Esophagus (tissue), 2 donors: ENCODE data around the gene FBXW7. TPM values are rescaled to one million over a fixed set of nuclear protein-coding genes. Genes with fewer than 3 reads are reported as not detected.

Experiments
- H3K27ac ChIP-seq, 2 donors: one replicate each; pipeline ENCODE4 v1.5.1; 2013; ENCODE audit warnings: low read depth in 2 of 2, mild to moderate bottlenecking in 2 of 2, inconsistent platforms in 1 of 2, low read length in 1 of 2, moderate library complexity in 1 of 2
- H3K27me3 ChIP-seq, 2 donors: one replicate each; pipeline ENCODE4 v1.6.1; 2013; ENCODE audit warnings: low read length in 2 of 2, control low read depth in 1 of 2, mild to moderate bottlenecking in 1 of 2; ENCODE audit not compliant: insufficient read depth in 2 of 2, control insufficient read depth in 1 of 2
- H3K36me3 ChIP-seq, 2 donors: one replicate each; pipeline ENCODE4 v1.6.1; 2013; ENCODE audit warnings: low read length in 1 of 2; ENCODE audit not compliant: control insufficient read depth in 2 of 2, insufficient read depth in 2 of 2
- H3K4me1 ChIP-seq, 2 donors: one replicate each; pipeline ENCODE4 v1.6.1; 2013; ENCODE audit warnings: low read length in 1 of 2; ENCODE audit not compliant: control insufficient read depth in 2 of 2, insufficient read depth in 2 of 2
- H3K4me3 ChIP-seq, 2 donors: one replicate each; pipeline ENCODE4 v1.5.1; 2013; ENCODE audit warnings: low read length in 2 of 2, mild to moderate bottlenecking in 2 of 2, low read depth in 1 of 2, moderate library complexity in 1 of 2
- H3K9me3 ChIP-seq, 2 donors: one replicate each; pipeline ENCODE4 v1.6.1; 2013; ENCODE audit warnings: mild to moderate bottlenecking in 2 of 2, low read depth in 1 of 2, low read length in 1 of 2, moderate library complexity in 1 of 2; ENCODE audit not compliant: control insufficient read depth in 2 of 2, insufficient read depth in 1 of 2
- WGBS, 2 donors: extraction: QIAGEN DNeasy Blood & Tissue Kit; methylation state at CpG; one replicate each; pipeline ENCODE4 v1.1.7; 2013; 5-methylcytosine and 5-hydroxymethylcytosine counted together
- polyA plus RNA-seq, 2 donors: library from polyadenylated mRNA; stranded (reverse); fragments of 200-250 nt; gene quantifications; one replicate each; pipeline ENCODE4 v1.2.3, GENCODE V29; 2013
- donor health status: healthy with polysubstance abuse.
- donor health status: Bipolar disorder and iron deficiency.

Gene FBXW7
- polyA plus RNA-seq, 2 donors, result 9.8 to 17.0 TPM

DNA sequence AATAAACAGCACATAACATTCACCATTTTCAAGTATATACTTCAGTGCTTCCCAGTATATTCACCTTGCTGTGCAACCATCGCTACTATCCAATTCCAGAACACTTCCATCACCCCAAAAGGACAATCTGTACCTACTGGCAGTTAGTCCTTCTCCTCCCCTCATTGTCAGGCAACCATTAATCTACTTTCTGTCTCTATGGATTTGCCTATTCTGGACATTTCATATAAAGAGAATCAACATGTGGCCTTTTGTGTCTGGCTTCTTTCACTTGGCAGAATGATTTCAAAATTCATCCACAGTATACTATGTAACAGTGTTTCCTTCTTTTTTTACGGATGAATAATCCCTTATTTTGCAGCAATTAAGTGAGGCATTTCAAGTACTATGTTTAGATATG is 189.4 kb downstream of the FBXW7 start:
- Histone ChIP-seq H3K4me3 (no peak overlapping the region), H3K9me3 (no peaks in the 10 kb centered on the region), H3K27ac (no peak overlapping the region), H3K36me3 (no peaks in the 10 kb centered on the region), H3K4me1 (no peaks in the 10 kb centered on the region), H3K27me3 (no peaks in the 10 kb centered on the region)
- WGBS, 2 donors, result 73 to 78% methylated on average over 2 of the region's 2 CpGs

DNA sequence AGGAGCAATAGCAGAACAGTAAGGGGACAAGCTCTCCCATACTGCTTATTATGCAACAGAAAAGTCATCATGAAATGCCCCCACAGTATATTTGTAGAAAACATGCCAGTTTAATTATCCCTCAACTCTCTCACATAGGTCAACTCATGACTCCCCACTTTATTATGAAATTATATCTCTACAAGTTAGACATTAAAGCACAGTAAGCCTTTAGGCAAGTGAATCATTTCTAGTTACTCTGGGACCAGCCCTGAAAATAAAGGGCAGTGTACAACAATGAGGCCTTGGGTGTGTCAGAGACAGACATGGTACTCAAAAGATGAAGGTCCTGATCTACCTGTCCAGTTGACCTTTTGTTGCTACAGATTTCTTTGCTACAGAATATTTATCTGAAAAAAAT is 191.9 kb downstream of the FBXW7 start:
- Histone ChIP-seq H3K36me3 (no peaks in the 10 kb centered on the region), H3K27me3 (no peaks in the 10 kb centered on the region), H3K4me3 (no peak overlapping the region), H3K9me3 (no peaks in the 10 kb centered on the region), H3K4me1 (no peaks in the 10 kb centered on the region), H3K27ac (no peak overlapping the region)

DNA sequence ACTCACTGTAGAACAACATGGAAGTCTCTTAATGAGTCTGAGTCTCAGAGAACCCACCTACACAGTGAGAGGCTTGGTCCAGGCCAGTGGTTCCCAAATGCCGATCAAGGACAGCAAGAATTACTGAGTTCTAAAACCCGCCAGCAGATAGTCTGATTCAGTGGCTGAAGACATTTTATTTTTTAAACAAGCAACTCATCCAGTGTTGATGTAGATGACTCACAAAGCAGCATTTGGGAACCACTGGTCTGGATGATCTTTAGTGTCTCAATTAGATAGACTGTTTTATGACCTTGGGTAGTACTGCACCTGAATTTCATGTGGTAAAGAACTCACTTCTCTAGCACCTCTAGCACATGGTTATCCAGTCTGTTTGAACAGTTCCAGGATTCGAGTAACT is 193.6 kb downstream of the FBXW7 start:
- WGBS, 2 donors, result 94% methylated on average over 3 of the region's 3 CpGs
- no peak overlapping the region for H3K27ac ChIP-seq
- no peaks in the 10 kb centered on the region for H3K36me3 ChIP-seq
- no peaks in the 10 kb centered on the region for H3K27me3 ChIP-seq
- H3K9me3 ChIP-seq, result no peaks in the 10 kb centered on the region
- no peak overlapping the region for H3K4me3 ChIP-seq
- no peaks in the 10 kb centered on the region for H3K4me1 ChIP-seq

DNA sequence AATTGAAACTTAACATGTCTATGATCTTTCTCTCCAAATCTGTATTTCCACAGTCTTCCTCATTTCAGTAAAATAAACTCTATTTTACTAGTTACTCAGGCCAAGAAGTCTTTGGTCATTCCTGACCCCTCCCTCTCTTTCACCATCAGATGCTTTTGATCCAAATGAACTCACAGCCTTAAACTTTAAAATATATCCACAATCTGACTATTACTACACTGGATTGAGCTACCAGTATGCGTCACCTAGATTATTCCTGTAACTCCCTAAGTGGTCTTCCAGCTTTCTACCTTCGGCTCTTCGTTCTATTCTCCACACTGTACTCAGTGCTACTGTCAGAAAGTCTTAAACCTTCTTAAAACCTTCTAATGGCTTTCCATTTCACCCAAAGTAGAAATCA is 195.1 kb downstream of the FBXW7 start:
- no peaks in the 10 kb centered on the region for H3K4me1 ChIP-seq
- 94 to 97% methylated on average over 3 of the region's 3 CpGs for WGBS, 2 donors
- no peaks in the 10 kb centered on the region for H3K9me3 ChIP-seq
- H3K4me3 ChIP-seq, result no peak overlapping the region
- no peaks in the 10 kb centered on the region for H3K27me3 ChIP-seq
- H3K36me3 ChIP-seq, result no peaks in the 10 kb centered on the region
- H3K27ac ChIP-seq, result no peak overlapping the region

DNA sequence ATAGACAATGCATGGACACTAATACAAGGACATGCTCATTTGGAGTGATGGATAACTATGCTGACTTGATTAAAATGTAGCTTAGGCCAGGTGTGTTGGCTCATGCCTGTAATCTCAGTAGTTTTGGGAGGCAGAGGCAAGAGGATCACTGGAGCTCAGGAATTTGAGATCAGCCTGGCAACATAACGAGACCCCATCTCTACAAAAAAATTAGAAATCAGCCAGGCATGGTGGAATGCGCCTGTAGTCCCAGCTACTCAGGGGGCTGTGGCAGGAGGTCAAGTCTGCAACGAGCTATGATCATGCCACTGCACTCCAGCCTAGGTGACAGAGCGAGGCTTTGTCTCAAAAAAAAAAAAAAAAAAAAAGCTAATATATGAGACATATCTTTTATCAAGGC is 196.3 kb downstream of the FBXW7 start:
- Histone ChIP-seq H3K36me3 (no peaks in the 10 kb centered on the region), H3K4me3 (no peak overlapping the region), H3K27me3 (no peaks in the 10 kb centered on the region), H3K9me3 (no peaks in the 10 kb centered on the region), H3K27ac (no peak overlapping the region), H3K4me1 (no peaks in the 10 kb centered on the region)
- 94 to 95% methylated on average over 4 of the region's 4 CpGs for WGBS, 2 donors

DNA sequence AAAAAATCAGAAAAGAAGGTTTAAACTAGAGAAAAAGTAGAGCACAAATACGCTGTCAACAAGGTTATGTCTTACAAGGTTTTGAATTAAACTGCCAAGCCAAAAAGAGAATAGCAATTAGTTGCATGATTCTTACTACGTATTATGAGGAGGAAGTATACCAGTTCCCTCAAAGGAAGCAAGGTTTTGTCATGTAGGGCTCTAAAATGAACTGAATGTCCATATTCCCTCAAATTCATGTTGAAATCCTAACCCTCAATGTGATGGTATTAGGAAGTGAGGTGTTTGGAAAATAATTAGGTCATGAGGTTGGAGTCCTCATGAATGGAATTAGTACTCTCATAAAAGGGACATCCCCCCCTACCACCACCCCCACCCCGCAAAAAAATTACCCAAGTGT is 201.0 kb downstream of the FBXW7 start:
- Histone ChIP-seq H3K4me1 (no peaks in the 10 kb centered on the region), H3K36me3 (no peaks in the 10 kb centered on the region), H3K4me3 (no peak overlapping the region), H3K27me3 (no peaks in the 10 kb centered on the region), H3K27ac (no peak overlapping the region), H3K9me3 (no peaks in the 10 kb centered on the region)
- 62 to 63% methylated on average over 3 of the region's 3 CpGs for WGBS, 2 donors

DNA sequence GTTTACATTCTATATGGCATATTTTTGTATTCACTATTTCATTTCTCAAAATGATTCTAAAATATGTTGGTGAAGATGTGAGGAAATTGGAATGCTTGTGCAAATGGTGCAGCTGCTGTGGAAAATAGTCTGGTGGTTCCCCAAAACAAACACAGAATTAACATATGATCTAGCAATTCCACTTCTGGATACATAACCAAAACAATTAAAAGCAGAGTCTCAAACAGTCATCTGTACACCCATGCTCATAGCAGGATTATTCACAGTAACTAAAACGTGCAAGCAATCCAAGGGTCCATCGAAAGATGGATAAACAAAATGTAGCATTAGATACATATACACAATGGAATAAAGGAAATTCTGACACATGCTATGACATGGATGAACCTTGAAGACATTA is 204.8 kb downstream of the FBXW7 start:
- 76 to 77% methylated on average over 2 of the region's 2 CpGs for WGBS, 2 donors
- H3K36me3 ChIP-seq, result no peaks in the 10 kb centered on the region

DNA sequence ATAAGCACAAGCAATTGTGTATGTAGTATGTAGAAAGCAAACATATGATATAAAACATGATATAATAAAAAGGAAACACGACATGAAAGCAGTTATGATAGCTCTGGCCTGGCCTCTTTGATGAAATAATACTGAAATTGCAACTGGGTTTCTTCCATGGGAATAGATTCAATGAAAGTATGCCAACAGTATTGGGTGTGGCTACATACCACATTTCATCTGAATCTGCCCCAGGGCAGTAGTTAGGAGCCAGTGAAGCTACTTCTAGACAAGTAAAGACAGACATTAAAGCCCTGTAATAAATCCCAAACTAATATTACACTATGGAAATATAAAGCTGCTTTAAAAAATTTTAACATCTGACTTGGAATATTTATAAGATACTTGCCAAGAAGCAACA is 207.3 kb downstream of the FBXW7 start:
- Histone ChIP-seq H3K36me3 (no peaks in the 10 kb centered on the region), H3K27ac (no peak overlapping the region), H3K27me3 (no peaks in the 10 kb centered on the region), H3K4me3 (no peak overlapping the region), H3K4me1 (no peaks in the 10 kb centered on the region), H3K9me3 (no peaks in the 10 kb centered on the region)
- WGBS, 2 donors, result 25 to 56% methylated on average over 1 of the region's 1 CpG

More for the DNA sequence above, 204.8 kb downstream of the FBXW7 start:
- Histone ChIP-seq H3K27me3 (no peaks in the 10 kb centered on the region), H3K27ac (no peak overlapping the region), H3K9me3 (no peaks in the 10 kb centered on the region), H3K4me3 (no peak overlapping the region), H3K4me1 (no peaks in the 10 kb centered on the region)

DNA sequence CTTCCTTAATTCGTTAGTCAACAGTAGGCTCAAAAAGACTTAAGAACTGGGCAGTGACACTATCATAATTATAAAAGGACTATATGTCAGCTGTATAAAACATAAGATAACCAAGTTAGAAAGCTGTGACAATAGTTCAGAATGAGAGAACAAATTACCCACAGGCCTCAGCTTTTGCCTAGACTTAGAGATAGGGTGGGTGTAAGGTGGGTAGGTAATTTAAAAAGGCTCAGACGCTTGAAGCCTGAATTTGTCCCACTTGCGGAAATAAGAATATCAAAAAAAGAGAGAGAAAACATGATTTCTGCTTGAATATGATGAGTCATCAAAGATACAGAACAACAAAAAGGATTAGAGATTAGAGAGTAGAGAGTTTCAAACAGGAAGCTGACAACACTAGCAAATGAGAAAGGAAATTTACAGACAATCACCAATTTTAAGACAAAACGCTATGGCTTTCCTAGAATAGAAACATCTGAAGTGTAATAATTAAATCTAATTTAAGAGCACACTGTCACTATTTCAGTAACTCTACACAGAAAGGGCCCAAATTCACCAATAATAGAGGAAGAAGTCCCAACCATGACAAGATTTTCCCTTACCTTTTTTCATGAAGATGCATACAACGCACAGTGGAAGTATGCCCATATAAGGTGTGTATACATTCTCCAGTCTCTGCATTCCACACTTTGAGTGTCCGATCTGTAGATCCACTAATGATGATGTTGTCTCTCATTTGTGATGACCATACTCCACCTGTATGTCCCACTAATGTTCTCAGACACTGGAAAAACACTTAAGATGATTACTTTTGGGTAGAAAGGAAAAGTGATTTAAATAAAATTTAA is 208.1 kb downstream of the FBXW7 start:
- Histone ChIP-seq H3K27ac (peak overlapping the region in 1 of 2 donors; percentile 59), H3K27me3 (no peaks in the 10 kb centered on the region), H3K36me3 (peaks cover 0 to under 1% of the 10 kb centered on the region in 2 donors), H3K9me3 (no peaks in the 10 kb centered on the region), H3K4me1 (no peaks in the 10 kb centered on the region), H3K4me3 (no peak overlapping the region)
- WGBS, 2 donors, result 64 to 77% methylated on average over 6 of the region's 6 CpGs

DNA sequence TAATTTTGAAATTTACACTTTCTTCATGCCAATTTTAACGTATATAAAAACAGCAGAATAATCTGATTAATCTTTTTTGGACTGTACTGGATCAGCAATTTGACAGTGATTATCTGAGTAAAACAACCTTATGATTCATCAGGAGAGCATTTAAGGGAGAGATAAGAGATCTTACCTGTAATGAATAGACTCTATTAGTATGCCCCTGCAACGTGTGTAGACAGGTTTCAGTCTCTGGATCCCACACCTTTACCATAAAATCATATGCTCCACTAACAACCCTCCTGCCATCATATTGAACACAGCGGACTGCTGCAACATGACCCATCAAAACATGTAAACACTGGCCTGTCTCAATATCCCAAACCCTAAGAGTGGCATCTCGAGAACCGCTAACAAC is 210.1 kb downstream of the FBXW7 start:
- H3K36me3 ChIP-seq, result peaks cover 0 to 6% of the 10 kb centered on the region in 2 donors
- H3K27me3 ChIP-seq, result no peaks in the 10 kb centered on the region
- H3K9me3 ChIP-seq, result no peaks in the 10 kb centered on the region
- no peaks in the 10 kb centered on the region for H3K4me1 ChIP-seq
- no peak overlapping the region for H3K27ac ChIP-seq
- 65 to 69% methylated on average over 5 of the region's 5 CpGs for WGBS, 2 donors
- H3K4me3 ChIP-seq, result no peak overlapping the region
